HG03175 (cell line): ENCODE results near the gene FRMPD1.
"Not testable (repeated sequence)": the region's sequence is repeated elsewhere in the genome, so short reads cannot be mapped to it uniquely, and the experiment has no call there.

Source experiments
- ATAC-seq: cut with Tn5 transposase; IDR thresholded peaks from one replicate; pipeline ENCODE4 v1.9.1; 2021; ENCODE audit warnings: mild to moderate bottlenecking, moderate library complexity; ENCODE audit not compliant: unreplicated experiment

The FRMPD1 gene

GRCh38 chr9:37730839-37731238 lies 80.1 kb downstream of the FRMPD1 start:
- ATAC-seq, result no peak

GRCh38 chr9:37732086-37732741 lies 81.5 kb downstream of the FRMPD1 start:
- ATAC-seq, result no peak

- no peak for ATAC-seq
Measured at GRCh38 chr9:37732952-37733351, 82.2 kb downstream of the FRMPD1 start.

GRCh38 chr9:37739222-37739621 lies 88.5 kb downstream of the FRMPD1 start:
- no peak for ATAC-seq

GRCh38 chr9:37740128-37740527 lies 89.4 kb downstream of the FRMPD1 start:
- no peak for ATAC-seq

GRCh38 chr9:37740631-37741328 lies 90.0 kb downstream of the FRMPD1 start:
- ATAC-seq, result no peak

- no peak for ATAC-seq
Measured at GRCh38 chr9:37745970-37746369, 95.2 kb downstream of the FRMPD1 start.

- ATAC-seq, result no peak
Measured at GRCh38 chr9:37746448-37747270, 95.9 kb downstream of the FRMPD1 start.

GRCh38 chr9:37747271-37747753 lies 96.6 kb downstream of the FRMPD1 start:
- no peak for ATAC-seq

GRCh38 chr9:37749129-37749528 lies 98.4 kb downstream of the FRMPD1 start:
- ATAC-seq, result no peak

GRCh38 chr9:37751186-37751585 lies 100.4 kb downstream of the FRMPD1 start:
- no peak for ATAC-seq

GRCh38 chr9:37751704-37752103 lies 101.0 kb downstream of the FRMPD1 start:
- ATAC-seq, result not testable (repeated sequence)

GRCh38 chr9:37752112-37752511 lies 101.4 kb downstream of the FRMPD1 start:
- ATAC-seq, result not testable (repeated sequence)

GRCh38 chr9:37752642-37753488 lies 102.1 kb downstream of the FRMPD1 start:
- no peak for ATAC-seq

GRCh38 chr9:37753489-37754190 lies 102.9 kb downstream of the FRMPD1 start, which contains the start of gene TRMT10B:
Gene TRMT10B, plus strand, starts transcription at chr9:37753805. Its CDS starts 8,127 bp downstream, at chr9:37761932.
- peak; percentile 85 for ATAC-seq

- ATAC-seq, result no peak
Measured at GRCh38 chr9:37758747-37759146, 108.0 kb downstream of the FRMPD1 start.

- ATAC-seq, result no peak
Measured at GRCh38 chr9:37760416-37761161, 109.8 kb downstream of the FRMPD1 start.

GRCh38 chr9:37761511-37761910 lies 110.8 kb downstream of the FRMPD1 start:
- ATAC-seq, result no peak

- ATAC-seq, result not testable (repeated sequence)
Measured at GRCh38 chr9:37765263-37765662, 114.5 kb downstream of the FRMPD1 start.
